Measurements from ENCODE around the gene SMIM21. TPM values are rescaled to one million over a fixed set of nuclear protein-coding genes. Genes with fewer than 3 reads are reported as not detected.

Gene SMIM21
- total RNA-seq, 1 donor from 2014 or later = not detected

DNA sequence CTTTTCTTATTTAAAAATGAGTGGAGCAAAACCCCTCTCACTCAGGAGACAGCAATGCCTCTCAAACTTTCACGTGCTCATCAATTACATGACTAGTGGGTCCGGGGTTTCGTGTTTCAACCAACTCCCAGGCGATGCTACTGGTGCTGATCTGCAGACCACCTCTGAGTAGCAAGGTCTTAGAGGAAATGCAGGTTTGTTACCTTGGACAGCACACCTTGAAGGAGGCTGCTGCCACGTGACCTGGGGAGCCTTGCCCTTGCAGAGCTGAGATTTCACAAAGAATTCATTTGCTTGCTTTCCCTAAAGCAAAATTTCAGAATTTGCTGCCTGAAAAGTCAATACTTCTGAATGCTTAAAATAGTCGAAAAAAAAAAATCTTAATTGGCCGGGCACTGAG, 32.4 kb downstream of the SMIM21 start:
- H3K27ac Mint-ChIP-seq (ENCODE audit: unreplicated experiment) = no peak overlapping the region
- H3K4me1 Mint-ChIP-seq (ENCODE audit: unreplicated experiment) = no peaks in the 10 kb centered on the region
- no peak for DNase-seq (ENCODE audit: low spot score)
- no peaks in the 10 kb centered on the region for H3K36me3 Mint-ChIP-seq (ENCODE audit: low read depth, unreplicated experiment)
- no peak overlapping the region for H3K4me3 Mint-ChIP-seq (ENCODE audit: unreplicated experiment)
- peaks cover 4% of the 10 kb centered on the region for H3K27me3 Mint-ChIP-seq (ENCODE audit: unreplicated experiment)
- TF ChIP-seq, protein P1, sequence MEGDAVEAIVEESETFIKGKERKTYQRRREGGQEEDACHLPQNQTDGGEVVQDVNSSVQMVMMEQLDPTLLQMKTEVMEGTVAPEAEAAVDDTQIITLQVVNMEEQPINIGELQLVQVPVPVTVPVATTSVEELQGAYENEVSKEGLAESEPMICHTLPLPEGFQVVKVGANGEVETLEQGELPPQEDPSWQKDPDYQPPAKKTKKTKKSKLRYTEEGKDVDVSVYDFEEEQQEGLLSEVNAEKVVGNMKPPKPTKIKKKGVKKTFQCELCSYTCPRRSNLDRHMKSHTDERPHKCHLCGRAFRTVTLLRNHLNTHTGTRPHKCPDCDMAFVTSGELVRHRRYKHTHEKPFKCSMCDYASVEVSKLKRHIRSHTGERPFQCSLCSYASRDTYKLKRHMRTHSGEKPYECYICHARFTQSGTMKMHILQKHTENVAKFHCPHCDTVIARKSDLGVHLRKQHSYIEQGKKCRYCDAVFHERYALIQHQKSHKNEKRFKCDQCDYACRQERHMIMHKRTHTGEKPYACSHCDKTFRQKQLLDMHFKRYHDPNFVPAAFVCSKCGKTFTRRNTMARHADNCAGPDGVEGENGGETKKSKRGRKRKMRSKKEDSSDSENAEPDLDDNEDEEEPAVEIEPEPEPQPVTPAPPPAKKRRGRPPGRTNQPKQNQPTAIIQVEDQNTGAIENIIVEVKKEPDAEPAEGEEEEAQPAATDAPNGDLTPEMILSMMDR (IDR thresholded peaks at IDR 0.05; ENCODE audit: unreplicated experiment) = no peak
- no peaks in the 10 kb centered on the region for H3K9me3 Mint-ChIP-seq (ENCODE audit: unreplicated experiment)

- peaks cover 4% of the 10 kb centered on the region for H3K27me3 Mint-ChIP-seq (ENCODE audit: unreplicated experiment)
- H3K9me3 Mint-ChIP-seq (ENCODE audit: unreplicated experiment) = no peaks in the 10 kb centered on the region
- TF ChIP-seq, protein P1 (IDR thresholded peaks at IDR 0.05; ENCODE audit: unreplicated experiment) = no peak
- no peak for DNase-seq (ENCODE audit: low spot score)
- no peak overlapping the region for H3K4me3 Mint-ChIP-seq (ENCODE audit: unreplicated experiment)
- H3K4me1 Mint-ChIP-seq (ENCODE audit: unreplicated experiment) = no peaks in the 10 kb centered on the region
- H3K27ac Mint-ChIP-seq (ENCODE audit: unreplicated experiment) = peak overlapping the region; percentile 72
- H3K36me3 Mint-ChIP-seq (ENCODE audit: low read depth, unreplicated experiment) = no peaks in the 10 kb centered on the region
These were observed 33.8 kb downstream of the SMIM21 start for GRCh38 chr18:75393721-75394120.

GRCh38 chr18:75392226-75392578, 35.3 kb downstream of the SMIM21 start:
- DNase-seq (ENCODE audit: low spot score) = no peak
- H3K4me3 Mint-ChIP-seq (ENCODE audit: unreplicated experiment) = no peak overlapping the region
- H3K9me3 Mint-ChIP-seq (ENCODE audit: unreplicated experiment) = no peaks in the 10 kb centered on the region
- H3K27me3 Mint-ChIP-seq (ENCODE audit: unreplicated experiment) = peaks cover 4% of the 10 kb centered on the region
- H3K4me1 Mint-ChIP-seq (ENCODE audit: unreplicated experiment) = no peaks in the 10 kb centered on the region
- no peak overlapping the region for H3K27ac Mint-ChIP-seq (ENCODE audit: unreplicated experiment)
- H3K36me3 Mint-ChIP-seq (ENCODE audit: low read depth, unreplicated experiment) = no peaks in the 10 kb centered on the region
- TF ChIP-seq, protein P1 (IDR thresholded peaks at IDR 0.05; ENCODE audit: unreplicated experiment) = no peak

DNA sequence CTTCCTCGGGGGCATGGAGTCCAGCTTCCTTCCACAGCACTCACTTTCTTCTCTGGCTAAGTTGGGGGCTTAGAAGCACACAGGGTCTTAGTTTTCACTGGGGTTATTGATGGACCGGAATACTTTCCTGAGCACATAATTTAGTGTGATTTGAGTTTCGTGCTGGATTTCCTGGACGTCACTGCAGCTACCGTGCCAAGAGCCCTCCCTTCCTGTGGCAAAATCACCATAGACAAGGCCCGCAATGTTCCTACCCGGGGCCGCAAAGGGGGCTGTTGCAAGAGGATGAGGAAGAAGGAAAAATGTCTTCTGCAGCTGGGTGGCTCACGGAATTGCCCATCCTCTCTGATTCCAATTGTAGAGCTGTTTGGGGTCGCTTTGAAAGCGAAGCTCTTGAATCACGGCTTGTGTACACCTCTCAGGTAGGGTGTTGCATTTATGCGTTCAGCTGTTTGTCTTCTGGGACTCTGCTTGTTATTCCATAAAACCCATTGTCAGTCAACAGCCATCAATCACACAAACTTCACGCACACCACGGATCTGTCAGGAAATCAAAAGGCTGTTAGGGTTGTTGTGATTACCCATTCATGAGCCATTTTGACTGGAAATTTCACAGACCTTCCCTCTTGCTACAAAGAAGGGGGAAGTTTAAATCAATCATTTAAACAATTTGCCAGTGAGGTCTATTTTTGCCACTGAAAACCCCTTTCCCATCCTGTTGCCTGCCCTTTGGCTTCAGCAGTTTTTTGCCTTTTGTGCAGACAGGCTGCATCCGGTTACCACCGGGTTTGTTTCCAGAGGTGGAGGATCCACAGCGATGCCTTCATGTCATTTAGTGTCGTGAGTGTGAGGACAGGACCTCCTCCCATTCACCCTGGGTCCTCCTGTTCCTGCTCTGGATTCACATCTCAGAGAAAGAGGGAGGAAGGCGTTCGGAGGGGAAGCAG, 36.0 kb downstream of the SMIM21 start:
- H3K4me1 Mint-ChIP-seq (ENCODE audit: unreplicated experiment) = no peaks in the 10 kb centered on the region
- TF ChIP-seq, protein P1 (IDR thresholded peaks at IDR 0.05; ENCODE audit: unreplicated experiment) = no peak
- no peaks in the 10 kb centered on the region for H3K9me3 Mint-ChIP-seq (ENCODE audit: unreplicated experiment)
- no peak overlapping the region for H3K4me3 Mint-ChIP-seq (ENCODE audit: unreplicated experiment)
- no peak for DNase-seq (ENCODE audit: low spot score)
- peaks cover 4% of the 10 kb centered on the region for H3K27me3 Mint-ChIP-seq (ENCODE audit: unreplicated experiment)
- H3K36me3 Mint-ChIP-seq (ENCODE audit: low read depth, unreplicated experiment) = no peaks in the 10 kb centered on the region
- H3K27ac Mint-ChIP-seq (ENCODE audit: unreplicated experiment) = no peak overlapping the region

- H3K36me3 Mint-ChIP-seq (ENCODE audit: low read depth, unreplicated experiment) = no peaks in the 10 kb centered on the region
- peaks cover 4% of the 10 kb centered on the region for H3K27me3 Mint-ChIP-seq (ENCODE audit: unreplicated experiment)
- no peak overlapping the region for H3K27ac Mint-ChIP-seq (ENCODE audit: unreplicated experiment)
- DNase-seq (ENCODE audit: low spot score) = no peak
- H3K4me3 Mint-ChIP-seq (ENCODE audit: unreplicated experiment) = no peak overlapping the region
- H3K4me1 Mint-ChIP-seq (ENCODE audit: unreplicated experiment) = no peaks in the 10 kb centered on the region
- no peaks in the 10 kb centered on the region for H3K9me3 Mint-ChIP-seq (ENCODE audit: unreplicated experiment)
- TF ChIP-seq, protein P1 (IDR thresholded peaks at IDR 0.05; ENCODE audit: unreplicated experiment) = no peak
These were observed 36.6 kb downstream of the SMIM21 start for GRCh38 chr18:75390854-75391253.

All from endothelial cell (in vitro differentiated cells).